Hematopoietic multipotent progenitor cell (in vitro differentiated cells): ENCODE results near the gene GLI1. TPM values are rescaled to one million over a fixed set of nuclear protein-coding genes. Genes with fewer than 3 reads are reported as not detected.
"Not testable (repeated sequence)": the region's sequence is repeated elsewhere in the genome, so short reads cannot be mapped to it uniquely, and the experiment has no call there.

ENCODE experiments used
- DNase-seq, 3 donors: peaks; one replicate each; pipeline ENCODE4 v3.0.0-alpha.2; 2011 to 2015; ENCODE audit warnings: low read depth in 2 of 3, low spot score in 2 of 3
- total RNA-seq: library from RNA; depleted of rRNA; stranded (reverse); fragments of >200 nt; gene quantifications from one replicate; pipeline ENCODE4 v1.2.3, GENCODE V29; 2012

Gene GLI1
- total RNA-seq, 1 donor = 0.27 TPM

DNA sequence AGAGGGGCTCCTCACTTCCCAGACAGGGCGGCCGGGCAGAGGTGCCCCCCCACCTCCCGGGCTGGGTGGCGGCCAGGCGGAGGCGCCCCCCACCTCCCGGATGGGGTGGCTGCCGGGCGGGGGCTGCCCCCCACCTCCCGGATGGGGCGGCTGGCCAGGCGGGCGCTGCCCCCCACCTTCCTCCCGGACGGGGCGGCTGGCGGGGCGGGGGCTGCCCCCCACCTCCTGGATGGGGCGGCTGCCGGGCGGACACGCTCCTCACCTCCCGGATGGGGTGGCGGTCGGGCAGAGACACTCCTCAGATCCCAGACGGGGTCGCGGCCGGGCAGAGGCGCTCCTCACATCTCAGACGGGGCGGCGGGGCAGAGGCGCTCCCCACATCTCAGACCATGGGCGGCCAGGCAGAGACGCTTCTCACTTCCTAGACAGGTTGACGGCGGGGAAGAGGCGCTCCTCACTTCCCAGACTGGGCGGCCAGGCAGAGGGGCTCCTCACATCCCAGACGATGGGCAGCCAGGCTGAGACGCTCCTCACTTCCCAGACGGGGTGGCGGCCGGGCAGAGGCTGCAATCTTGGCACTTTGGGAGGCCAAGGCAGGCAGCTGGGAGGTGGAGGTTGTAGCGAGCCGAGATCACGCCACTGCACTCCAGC, 35.6 kb downstream of the GLI1 start:
- not testable (repeated sequence) for DNase-seq

DNA sequence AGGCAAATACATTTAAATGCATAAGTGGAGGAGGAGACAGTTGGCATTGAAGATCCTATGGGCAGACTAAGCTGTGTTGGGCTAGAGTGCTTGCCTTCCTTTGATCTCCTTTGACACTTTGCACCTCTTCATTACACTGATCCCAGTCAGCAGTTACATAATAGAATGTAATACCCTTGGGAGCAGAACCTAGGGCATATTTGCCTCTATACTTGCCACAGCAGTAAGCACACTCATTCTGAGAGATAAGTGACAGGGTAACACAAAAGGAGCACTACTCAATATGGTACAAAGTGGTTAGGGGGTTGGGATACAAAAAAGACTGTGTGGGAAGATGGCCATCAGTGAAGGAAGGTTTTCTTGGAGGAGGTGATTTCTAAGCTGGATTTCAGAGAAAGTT, 37.2 kb downstream of the GLI1 start:
- no peak for DNase-seq

DNA sequence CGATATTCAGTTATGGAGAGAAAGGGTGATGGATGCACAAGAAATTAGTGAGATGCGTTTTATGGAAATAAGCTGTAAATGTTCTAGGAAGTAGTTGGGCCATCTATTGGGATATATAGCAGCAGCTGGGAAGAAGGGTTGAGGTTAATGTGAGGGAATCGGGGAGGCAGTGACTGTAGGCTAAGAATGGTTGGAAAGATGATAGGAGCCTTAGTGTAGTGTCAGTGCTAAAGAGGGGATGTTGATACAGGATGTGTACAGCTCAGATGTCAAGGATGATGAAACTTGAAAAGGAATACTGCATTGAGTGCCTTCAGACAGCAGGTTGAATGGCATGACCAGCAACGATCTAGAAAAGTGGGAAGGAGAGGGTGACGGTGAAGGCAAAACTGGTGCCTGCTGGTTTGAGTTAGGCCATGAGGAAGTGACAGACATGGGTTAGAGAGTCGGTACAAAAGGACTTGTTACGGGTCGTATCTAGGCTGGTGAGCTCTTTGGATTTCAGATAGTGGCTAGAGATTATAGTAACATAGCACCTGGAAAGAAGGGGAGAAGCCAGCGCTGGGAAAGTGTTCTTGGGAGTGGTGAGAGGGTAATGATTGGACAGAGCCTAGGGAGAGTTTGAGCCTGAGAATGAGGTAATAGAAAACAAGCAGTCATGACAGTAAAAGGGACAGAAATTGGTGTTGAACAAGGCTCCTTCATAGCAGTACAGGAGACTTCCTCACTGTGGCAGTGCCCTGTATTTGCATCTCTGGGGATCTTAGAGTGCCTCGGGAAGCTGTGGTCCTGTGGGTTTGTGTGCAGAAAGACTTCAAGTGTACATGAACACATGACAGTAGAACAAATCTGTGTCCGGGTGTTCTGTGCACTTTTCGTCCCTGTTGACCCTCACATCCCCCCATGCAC, 37.9 kb downstream of the GLI1 start:
- DNase-seq = no peak

DNA sequence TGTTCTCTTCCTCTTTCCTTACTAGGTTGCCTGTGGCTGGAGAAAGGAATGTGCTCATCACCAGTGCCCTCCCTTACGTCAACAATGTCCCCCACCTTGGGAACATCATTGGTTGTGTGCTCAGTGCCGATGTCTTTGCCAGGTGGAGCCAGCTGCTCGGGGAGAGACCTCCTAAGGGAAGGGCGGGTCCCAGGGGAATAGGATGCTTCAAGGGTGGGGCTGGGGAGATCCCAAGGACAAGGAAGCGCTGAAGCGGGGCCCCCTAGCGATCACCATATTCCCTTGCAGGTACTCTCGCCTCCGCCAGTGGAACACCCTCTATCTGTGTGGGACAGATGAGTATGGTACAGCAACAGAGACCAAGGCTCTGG, 38.5 kb downstream of the GLI1 start:
- DNase-seq = no peak

DNA sequence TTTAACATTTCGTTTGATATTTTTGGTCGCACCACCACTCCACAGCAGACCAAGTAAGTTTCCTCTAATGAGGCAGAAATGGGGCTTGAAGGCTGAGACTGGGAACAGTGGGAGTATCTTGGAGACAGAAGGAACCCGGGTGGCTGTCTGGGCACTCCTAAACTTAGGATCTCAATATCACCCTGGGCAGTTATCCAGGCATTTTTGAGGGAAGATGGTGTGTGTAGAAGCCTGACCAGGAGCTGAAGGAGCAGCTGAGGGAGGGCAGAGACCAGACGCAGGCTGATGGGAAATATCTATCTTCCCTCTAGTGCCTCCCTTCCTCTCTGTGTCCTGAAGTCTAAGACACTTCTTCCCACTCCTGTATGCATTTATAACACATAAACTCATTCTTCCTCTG, 39.0 kb downstream of the GLI1 start:
- no peak for DNase-seq

DNA sequence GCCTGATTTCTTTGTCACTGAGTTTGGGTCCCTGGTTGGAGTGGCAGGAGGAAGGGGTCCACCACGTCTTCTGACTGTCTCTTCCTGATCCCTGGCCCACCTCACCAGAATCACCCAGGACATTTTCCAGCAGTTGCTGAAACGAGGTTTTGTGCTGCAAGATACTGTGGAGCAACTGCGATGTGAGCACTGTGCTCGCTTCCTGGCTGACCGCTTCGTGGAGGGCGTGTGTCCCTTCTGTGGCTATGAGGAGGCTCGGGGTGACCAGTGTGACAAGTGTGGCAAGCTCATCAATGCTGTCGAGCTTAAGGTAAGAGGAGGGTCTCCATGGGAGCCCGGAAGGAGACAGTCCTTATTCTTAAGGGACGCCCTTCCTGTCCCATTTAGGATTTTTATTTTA, 40.6 kb downstream of the GLI1 start:
- DNase-seq = no peak

DNA sequence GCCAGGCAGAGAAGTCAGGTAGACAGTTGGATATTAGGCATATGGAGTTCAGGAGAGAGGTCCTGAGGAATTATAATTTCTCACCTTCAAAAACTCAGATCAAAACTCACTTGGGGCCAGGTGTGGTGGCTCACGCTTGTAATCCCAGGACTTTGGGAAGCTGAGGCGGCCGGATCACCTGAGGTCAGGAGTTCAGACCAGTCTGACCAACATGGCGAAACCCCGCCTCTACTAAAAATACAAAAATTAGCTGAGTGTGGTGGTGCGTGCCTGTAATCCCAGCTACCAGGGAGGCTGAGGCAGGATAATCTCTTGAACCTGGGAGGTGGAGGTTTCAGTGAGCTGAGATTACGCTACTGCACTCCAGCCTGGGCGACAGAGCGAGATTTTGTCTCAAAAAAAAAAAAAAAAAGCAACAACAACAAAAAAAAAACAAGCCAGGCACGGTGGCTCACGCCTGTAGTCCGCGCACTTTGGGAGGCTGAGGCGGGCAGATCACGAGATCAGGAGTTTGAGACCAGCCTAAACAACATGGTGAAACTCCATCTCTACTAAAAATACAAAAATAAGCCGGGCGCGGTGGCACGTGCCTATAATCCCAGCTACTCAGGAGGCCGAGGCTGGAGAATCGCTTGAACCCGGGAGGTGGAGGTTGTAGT, 42.9 kb downstream of the GLI1 start:
- not testable (repeated sequence) for DNase-seq

DNA sequence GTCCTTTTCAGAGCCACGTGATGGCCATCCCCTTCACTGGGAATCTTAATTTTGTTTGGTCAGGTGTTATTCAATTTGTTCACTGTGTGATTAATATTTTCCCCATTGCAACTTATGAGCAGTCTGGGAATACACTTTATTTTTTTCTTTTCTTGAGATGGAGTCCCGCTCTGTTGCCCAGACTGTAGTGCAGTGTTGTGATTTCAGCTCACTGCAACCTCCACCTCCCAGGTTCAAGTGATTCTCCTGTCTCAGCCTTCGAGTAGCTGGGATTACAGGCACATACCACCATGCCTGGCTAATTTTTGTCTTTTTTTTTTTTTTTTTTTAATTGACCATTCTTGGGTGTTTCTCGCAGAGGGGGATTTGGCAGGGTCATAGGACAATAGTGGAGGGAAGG, 47.0 kb downstream of the GLI1 start:
- DNase-seq = not testable (repeated sequence)

DNA sequence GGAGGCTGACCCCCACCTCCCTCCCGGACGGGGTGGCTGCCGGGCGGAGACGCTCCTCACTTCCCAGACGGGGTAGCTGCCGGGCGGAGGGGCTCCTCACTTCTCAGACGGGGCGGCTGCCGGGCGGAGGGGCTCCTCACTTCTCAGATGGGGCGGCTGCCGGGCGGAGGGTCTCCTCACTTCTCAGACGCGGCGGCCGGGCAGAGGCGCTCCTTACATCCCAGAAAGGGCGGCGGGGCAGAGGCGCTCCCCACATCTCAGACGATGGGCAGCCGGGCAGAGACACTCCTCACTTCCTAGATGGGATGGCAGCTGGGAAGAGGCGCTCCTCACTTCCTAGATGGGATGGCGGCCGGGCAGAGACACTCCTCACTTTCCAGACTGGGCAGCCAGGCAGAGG, 48.2 kb downstream of the GLI1 start:
- DNase-seq = not testable (repeated sequence)

DNA sequence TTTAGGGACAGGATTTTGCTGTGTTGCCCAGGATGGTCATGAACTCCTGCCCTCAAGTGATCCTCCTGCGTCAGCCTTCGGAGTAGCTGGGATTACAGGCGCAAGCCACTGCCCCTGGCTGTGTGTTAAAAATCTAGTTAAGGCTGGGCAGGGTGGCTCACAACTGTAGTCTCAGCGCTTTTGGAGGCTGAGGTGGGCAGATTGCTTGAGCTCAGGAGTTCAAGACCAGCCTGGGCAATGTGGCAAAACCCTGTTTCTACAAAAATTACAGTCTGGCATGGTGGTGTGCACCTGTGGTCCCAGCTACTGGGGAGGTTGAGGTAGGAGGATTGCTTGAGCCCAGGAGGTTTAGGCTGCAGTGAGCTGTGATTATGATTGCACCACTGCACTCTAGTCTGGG, 51.6 kb downstream of the GLI1 start:
- no peak for DNase-seq

DNA sequence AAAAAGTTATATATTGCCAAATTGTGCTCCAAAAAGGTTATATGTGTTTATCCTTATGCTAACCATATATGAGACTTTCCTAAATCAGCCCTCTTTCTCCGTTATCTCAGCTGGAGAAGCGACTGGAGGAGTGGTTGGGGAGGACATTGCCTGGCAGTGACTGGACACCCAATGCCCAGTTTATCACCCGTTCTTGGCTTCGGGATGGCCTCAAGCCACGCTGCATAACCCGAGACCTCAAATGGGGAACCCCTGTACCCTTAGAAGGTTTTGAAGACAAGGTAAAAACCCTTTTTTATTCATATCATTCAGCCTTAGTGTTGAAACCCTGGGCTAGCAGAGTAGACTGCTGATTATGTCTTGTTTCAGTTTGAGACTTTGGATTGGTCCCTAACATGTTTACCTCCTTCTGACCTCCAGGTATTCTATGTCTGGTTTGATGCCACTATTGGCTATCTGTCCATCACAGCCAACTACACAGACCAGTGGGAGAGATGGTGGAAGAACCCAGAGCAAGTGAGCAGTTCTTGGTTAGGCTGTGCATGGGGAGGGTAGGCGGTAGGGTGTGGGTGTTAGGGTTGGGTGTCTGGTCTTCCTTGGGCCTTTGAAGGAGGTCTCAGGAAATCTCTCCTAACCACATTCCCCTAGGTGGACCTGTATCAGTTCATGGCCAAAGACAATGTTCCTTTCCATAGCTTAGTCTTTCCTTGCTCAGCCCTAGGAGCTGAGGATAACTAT, 52.2 kb downstream of the GLI1 start:
- no peak for DNase-seq

DNA sequence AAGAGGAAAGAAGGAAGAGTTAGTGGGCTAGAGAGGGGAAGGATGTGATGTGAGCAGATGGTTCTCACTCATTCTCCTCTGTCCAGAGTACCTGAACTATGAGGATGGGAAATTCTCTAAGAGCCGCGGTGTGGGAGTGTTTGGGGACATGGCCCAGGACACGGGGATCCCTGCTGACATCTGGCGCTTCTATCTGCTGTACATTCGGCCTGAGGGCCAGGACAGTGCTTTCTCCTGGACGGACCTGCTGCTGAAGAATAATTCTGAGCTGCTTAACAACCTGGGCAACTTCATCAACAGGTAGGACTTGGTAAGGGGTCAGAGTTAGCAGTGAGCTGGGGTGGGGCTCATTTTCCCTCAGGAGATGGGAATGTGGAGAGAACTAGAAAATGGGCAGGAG, 53.1 kb downstream of the GLI1 start:
- DNase-seq = no peak

DNA sequence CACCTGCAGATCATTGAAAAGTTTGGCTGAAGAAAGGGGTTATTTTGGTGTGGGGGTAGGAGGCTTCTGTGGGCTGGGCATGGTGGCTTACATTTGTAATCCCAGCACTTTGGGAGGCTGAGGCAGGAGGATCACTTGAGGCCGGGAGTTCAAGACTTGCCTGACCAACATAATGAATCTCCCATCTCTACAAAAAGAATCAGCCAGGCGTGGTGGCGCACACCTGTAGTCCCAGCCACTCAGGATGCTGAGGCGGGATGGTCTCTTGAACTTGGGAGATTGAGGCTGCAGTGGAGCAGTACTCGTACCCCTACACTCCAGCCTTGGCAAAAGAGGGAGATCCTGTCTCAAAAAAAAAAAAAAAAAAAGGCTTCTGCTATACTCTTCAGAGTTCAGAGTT, 53.7 kb downstream of the GLI1 start:
- no peak for DNase-seq

DNA sequence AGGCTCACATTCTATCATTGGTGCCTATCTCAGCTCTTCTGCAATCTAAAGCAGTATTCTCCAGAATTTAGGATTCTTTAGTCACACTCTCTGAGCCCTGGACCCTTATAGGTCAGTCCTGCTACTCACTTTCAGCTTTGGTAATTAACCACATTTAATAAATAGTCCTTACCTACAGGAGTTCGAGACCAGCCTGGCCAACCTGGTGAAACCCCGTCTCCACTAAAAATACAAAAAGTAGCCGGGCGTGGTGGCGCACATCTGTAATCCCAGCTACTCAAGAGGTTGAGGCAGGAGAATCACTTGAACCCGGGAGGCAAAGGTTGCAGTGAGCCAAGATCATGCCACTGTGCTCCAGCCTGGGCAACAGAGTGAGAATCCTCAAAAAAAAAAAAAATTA, 54.1 kb downstream of the GLI1 start:
- DNase-seq = not testable (repeated sequence)

DNA sequence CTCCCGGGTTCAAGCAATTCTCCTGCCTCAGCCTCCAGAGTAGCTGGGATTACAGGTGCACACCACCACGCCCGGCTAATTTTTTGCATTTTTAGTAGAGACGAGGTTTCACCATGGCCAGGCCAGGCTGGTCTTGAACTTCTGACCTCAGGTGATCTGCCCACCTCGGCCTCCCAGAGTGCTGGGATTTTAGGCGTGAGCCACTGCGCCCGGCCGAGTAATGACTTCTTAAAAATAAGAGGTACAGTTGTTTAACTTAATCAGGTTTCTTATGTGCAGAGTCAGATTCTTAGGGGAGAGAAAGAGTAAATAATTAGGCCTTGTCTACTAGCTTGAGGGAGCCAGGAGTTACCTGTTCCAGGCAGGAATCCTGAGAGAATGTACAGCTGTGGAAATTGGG, 54.7 kb downstream of the GLI1 start:
- DNase-seq = not testable (repeated sequence)

DNA sequence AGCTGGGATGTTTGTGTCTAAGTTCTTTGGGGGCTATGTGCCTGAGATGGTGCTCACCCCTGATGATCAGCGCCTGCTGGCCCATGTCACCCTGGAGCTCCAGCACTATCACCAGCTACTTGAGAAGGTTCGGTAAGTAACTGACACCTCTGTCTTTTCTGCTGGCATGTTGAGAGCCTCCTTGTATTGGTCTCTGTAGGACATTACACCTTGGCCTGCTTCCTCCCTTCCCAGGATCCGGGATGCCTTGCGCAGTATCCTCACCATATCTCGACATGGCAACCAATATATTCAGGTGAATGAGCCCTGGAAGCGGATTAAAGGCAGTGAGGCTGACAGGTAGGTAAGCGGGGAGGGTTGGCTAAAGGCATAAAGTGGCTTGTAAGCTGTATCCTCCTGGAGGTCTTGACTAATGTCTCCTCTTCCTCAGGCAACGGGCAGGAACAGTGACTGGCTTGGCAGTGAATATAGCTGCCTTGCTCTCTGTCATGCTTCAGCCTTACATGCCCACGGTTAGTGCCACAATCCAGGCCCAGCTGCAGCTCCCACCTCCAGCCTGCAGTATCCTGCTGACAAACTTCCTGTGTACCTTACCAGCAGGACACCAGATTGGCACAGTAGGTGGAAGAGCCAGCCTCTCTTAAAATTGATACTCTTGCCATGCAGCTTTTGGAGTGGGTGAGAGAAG, 55.3 kb downstream of the GLI1 start:
- no peak for DNase-seq

DNA sequence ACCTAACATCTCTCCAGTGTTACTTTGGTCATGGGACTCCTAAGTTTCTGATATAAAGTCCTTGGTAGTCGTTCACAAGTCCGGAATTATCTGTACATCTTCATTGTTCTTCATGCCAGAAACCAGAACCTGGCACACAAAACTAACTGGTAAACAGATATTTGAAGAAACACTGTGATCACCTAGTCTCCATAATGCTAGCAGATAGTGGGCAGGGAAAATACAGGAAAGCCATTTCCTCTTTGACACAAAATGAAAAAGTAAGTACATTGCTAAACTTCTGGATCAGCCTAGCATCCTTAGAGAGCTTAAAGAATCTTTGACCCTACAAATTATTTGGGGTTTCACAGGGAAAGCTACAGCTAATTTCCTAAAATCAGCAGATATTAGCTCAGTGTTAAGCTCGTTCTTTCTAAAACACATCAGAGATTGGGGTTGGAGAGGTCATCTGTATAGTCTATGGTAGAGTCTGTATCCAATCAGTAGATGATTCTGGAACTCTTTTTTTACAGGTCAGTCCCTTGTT, 55.9 kb downstream of the GLI1 start:
- no peak for DNase-seq

DNA sequence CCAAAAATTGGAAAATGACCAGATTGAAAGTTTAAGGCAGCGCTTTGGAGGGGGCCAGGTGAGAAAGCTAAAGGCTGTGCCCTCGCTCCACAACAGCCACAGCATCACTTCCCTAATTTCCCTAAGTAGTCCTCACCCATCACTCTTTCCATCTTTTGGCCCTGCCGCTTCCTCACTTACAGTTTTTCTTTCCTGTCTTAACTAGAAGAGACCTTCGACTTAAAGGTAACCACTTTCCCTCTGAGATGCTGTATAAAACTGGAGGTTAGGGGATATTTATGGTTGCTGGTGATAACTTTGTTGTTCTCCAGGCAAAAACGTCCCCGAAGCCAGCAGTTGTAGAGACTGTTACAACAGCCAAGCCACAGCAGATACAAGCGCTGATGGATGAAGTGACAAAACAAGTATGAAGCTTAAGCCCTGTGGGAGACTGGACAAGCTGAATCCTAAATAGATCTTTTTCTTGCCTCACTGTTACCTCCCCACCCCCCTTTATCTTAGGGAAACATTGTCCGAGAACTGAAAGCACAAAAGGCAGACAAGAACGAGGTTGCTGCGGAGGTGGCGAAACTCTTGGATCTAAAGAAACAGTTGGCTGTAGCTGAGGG, 56.5 kb downstream of the GLI1 start:
- no peak for DNase-seq

DNA sequence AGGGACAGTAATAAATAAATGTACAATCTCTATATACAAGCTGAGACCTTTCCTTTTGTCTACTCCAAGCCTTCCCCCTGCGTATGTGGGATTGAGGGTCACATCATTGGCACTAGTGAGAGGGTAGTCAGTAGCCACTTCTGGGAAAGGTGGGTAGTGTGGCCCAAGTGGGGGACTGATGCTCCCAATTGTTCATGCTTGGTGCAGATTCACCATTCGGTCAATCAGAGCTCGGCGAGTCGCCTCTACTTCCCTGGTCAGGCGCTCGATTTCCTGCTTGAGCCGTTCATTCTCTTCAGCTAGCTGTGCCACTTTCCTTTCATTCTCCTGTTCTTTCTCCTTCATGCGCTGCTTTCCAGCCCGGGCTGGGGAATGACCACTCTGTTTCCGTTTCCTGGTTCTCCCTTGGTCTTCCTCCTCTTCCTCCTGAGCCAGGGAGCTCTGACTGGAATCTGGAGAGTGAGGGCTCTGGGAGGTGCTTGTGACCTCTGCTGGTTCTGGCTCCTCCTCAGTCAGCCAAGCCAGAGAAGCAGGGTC, 57.1 kb downstream of the GLI1 start:
- DNase-seq = no peak

DNA sequence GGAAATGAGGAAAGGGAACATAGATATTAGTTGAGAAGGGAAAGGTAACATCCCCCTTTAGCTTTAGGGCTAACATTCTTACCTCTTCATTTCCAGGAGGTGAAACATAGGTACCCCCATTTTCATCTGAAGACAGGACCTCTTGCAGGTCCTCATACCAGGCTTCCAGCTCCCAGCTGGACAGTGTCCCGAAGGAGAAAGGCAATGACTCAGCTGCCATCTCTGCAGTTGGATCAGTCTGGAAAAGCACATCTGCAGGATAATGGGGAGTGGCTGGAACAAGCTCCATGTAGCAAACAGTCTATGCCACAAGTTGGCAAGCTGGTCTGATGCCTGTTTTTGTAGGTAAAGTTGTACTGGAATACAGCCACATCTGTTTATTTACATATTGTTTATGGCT, 57.6 kb downstream of the GLI1 start:
- DNase-seq = no peak
